K562 (cell line): ENCODE results near the gene ALDOC. TPM values are rescaled to one million over a fixed set of nuclear protein-coding genes. Genes with fewer than 3 reads are reported as not detected.

Experiments used
- ATAC-seq: fragments of 200-7000 bp; cut with Tn5 transposase; 3 replicates; pipeline ENCODE4 v1.9.1; 2020; ENCODE audit warnings: moderate library complexity
- BruUV-seq: library from RNA; stranded (reverse); fragments of 400-500 nt; replicated peaks from 2 replicates; lab custom pipeline; 2021; lab: Mats Ljungman, UMichigan
- CTCF ChIA-PET: fragments of 300-600 bp; formaldehyde crosslinking; extraction: SDS; loops from one replicate; lab custom pipeline; 2021; ENCODE audit warnings: low intra/inter-chr PET ratio; lab: Yijun Ruan, JAX
- POLR2A ChIA-PET: fragments of 300-600, 350-650 bp; sonication (Branson Sonifier 250); formaldehyde crosslinking; extraction: SDS; loops from one replicate; lab custom pipeline; 2021; ENCODE audit warnings: antibody characterized with exemption, inconsistent platforms; lab: Yijun Ruan, JAX
- DNase-seq, 4 experiments: peaks; one replicate each; pipeline versions ENCODE4 v3.0.0 to v3.0.0-alpha.2; 2011 to 2018; ENCODE audit warnings: low spot score in 3 of 4, mixed read lengths in 3 of 4; ENCODE audit errors: extremely low read depth in 1 of 4
- FAIRE-seq: peaks from 2 replicates; lab custom pipeline; 2011; peaks lifted over from hg19 to GRCh38; lab: Jason Lieb, UNC
- H2AFZ ChIP-seq: 2 replicates; pipeline ENCODE4 v1.6.0; 2011; ENCODE audit warnings: low read depth, low read length, control low read depth, inconsistent platforms
- H3K27ac ChIP-seq: fragments of 200-600 bp; 3 replicates; pipeline ENCODE4 v1.8.0; 2011; ENCODE audit warnings: low read depth, mild to moderate bottlenecking, control low read depth, inconsistent platforms, low read length, moderate library complexity, mixed read lengths; ENCODE audit errors: extremely low read depth
- H3K27me3 ChIP-seq, 2 experiments: fragments of 300-600 bp in 1 of 2; 2 replicates in 1 of 2; 3 replicates in 1 of 2; pipeline versions ENCODE4 v1.6.0 to v1.8.0; 2011; ENCODE audit warnings: inconsistent platforms in 2 of 2, low read length in 2 of 2, mild to moderate bottlenecking in 1 of 2, mixed read lengths in 1 of 2, moderate library complexity in 1 of 2; ENCODE audit not compliant: control insufficient read depth in 2 of 2, insufficient read depth in 2 of 2
- H3K36me3 ChIP-seq: fragments of 300-600 bp; 3 replicates; pipeline ENCODE4 v1.8.0; 2011; ENCODE audit warnings: mild to moderate bottlenecking, low read length, inconsistent platforms; ENCODE audit not compliant: control insufficient read depth, insufficient read depth
- H3K4me1 ChIP-seq, 2 experiments: fragments of 200-600 bp in 1 of 2; replicated peaks in 1 of 2; 2 replicates in 1 of 2; 3 replicates in 1 of 2; pipeline versions ENCODE4 v1.5.1 to v1.8.0; 2011; ENCODE audit warnings: inconsistent platforms in 2 of 2, low read length in 2 of 2, mild to moderate bottlenecking in 1 of 2, mixed read lengths in 1 of 2, moderate library complexity in 1 of 2; ENCODE audit not compliant: control insufficient read depth in 2 of 2, insufficient read depth in 2 of 2
- H3K4me2 ChIP-seq: 2 replicates; pipeline ENCODE4 v1.6.1; 2011; ENCODE audit warnings: low read length, control low read depth, inconsistent platforms, mixed read lengths; ENCODE audit not compliant: insufficient read depth
- H3K4me3 ChIP-seq: fragments of 200-600 bp; sonication (generic), shearing (Covaris generic); 2 replicates; pipeline ENCODE4 v1.5.1; 2016; ENCODE audit warnings: control low read depth, inconsistent platforms
- H3K79me2 ChIP-seq: fragments of 200-600 bp; 3 replicates; pipeline ENCODE4 v1.8.0; 2011; ENCODE audit warnings: low read length, inconsistent platforms; ENCODE audit not compliant: control insufficient read depth, insufficient read depth
- H3K9ac ChIP-seq, 2 experiments: 2 replicates each; pipeline versions ENCODE4 v1.6.0 to v1.6.1; 2011; ENCODE audit warnings: low read depth in 2 of 2, low read length in 2 of 2, control low read depth in 1 of 2, inconsistent platforms in 1 of 2, mild to moderate bottlenecking in 1 of 2, mixed read lengths in 1 of 2; ENCODE audit not compliant: insufficient read depth in 1 of 2
- H3K9me1 ChIP-seq: one replicate; pipeline ENCODE4 v1.6.0; 2011; ENCODE audit warnings: inconsistent platforms, mild to moderate bottlenecking, low read length, moderate library complexity; ENCODE audit not compliant: control insufficient read depth, insufficient read depth
- H3K9me3 ChIP-seq: replicated peaks from 2 replicates; pipeline ENCODE4 v1.5.1; 2011; ENCODE audit warnings: low read depth, low read length, inconsistent platforms; ENCODE audit not compliant: control insufficient read depth, insufficient read depth
- H4K20me1 ChIP-seq: replicated peaks from 2 replicates; pipeline ENCODE4 v1.6.1; 2011; ENCODE audit warnings: low read length, inconsistent platforms, mixed read lengths; ENCODE audit not compliant: control insufficient read depth, insufficient read depth
- FOXK1 ChIP-seq: sonication (generic); formaldehyde crosslinking; IDR thresholded peaks from 2 replicates; pipeline ENCODE4 v1.8.0; 2022; ENCODE audit warnings: missing genetic modification reagents, mild to moderate bottlenecking, borderline replicate concordance
- HES1 ChIP-seq: fragments of 450-650 bp; IDR thresholded peaks from 2 replicates; pipeline ENCODE4 v1.6.1; 2016; ENCODE audit warnings: low read depth, mild to moderate bottlenecking, moderate library complexity
- POLR2B ChIP-seq: fragments of 450-650 bp; IDR thresholded peaks from 2 replicates; pipeline ENCODE4 v1.6.1; 2018; ENCODE audit warnings: low read depth; ENCODE audit not compliant: partially characterized antibody
- RBM34 ChIP-seq: fragments of 200-400 bp; formaldehyde crosslinking; IDR thresholded peaks from 2 replicates; pipeline ENCODE4 v1.6.1; 2018; ENCODE audit warnings: low read length, borderline replicate concordance; ENCODE audit not compliant: insufficient read depth
- ZNF165 ChIP-seq: fragments of 250-450 bp; sonication (Bioruptor Pico); IDR thresholded peaks from 2 replicates; pipeline ENCODE4 v1.4.0; 2020; ENCODE audit warnings: borderline replicate concordance
- ZNF239 ChIP-seq: fragments of 250-450 bp; sonication (Bioruptor Pico); IDR thresholded peaks from 2 replicates; pipeline ENCODE4 v1.4.0; 2020; ENCODE audit warnings: mild to moderate bottlenecking
- ZNF316 ChIP-seq: fragments of 450-650 bp; IDR thresholded peaks from 2 replicates; pipeline ENCODE4 v1.6.1; 2016
- WGBS: fragments of 100-300 bp; shearing (Covaris generic); methylation state at CpG from one replicate; pipeline ENCODE4 v1.1.6; 2016; ENCODE audit warnings: low coverage, mixed read lengths; ENCODE audit not compliant: insufficient coverage; ENCODE audit errors: missing lambda C conversion rate; 5-methylcytosine and 5-hydroxymethylcytosine counted together
- in situ Hi-C: fragments of 300-500 bp; cut with MboI; formaldehyde crosslinking; loops from 4 replicates; pipeline ENCODE4 v1.15.0; 2018; ENCODE audit warnings: inconsistent platforms, mixed read lengths
- intact Hi-C: fragments of 100-400 bp; cut with micrococcal nuclease; formaldehyde crosslinking; loops from 2 replicates; pipeline ENCODE4 v1.14.2; 2022
- polyA plus RNA-seq, 8 experiments: library from polyadenylated mRNA; depleted of rRNA in 4 of 8; stranded (reverse) in 5 of 8; unstranded in 3 of 8; fragments of >200 nt; fragmentation: Nextera tagmentation in 2 of 8; fragmentation: Illumina TruSeq in 1 of 8; extraction: Ambion mirVana in 2 of 8; extraction: Trizol in 1 of 8; gene quantifications; 2 replicates each; pipeline versions ENCODE4 v1.2.1 to v1.2.3, GENCODE V29; 2011 to 2014; ENCODE audit warnings: inconsistent platforms in 1 of 8, missing spikeins in 1 of 8
- total RNA-seq, 7 experiments: library from RNA; depleted of rRNA in 6 of 7; stranded (reverse); fragments of >200 nt in 6 of 7; fragmentation: Illumina TruSeq in 2 of 7; extraction: Trizol in 2 of 7; gene quantifications; 2 replicates each; pipeline versions ENCODE4 v1.2.1 to v1.2.3, GENCODE V29; 2011 to 2021; ENCODE audit warnings: low replicate concordance in 1 of 7
- TF ChIP-seq, protein P1 (sequence below): fragments of 450-650 bp; IDR thresholded peaks from 2 replicates; pipeline ENCODE4 v1.6.1; 2016; ENCODE audit warnings: missing biosample characterization, missing genetic modification characterization
- TF ChIP-seq, protein P2 (sequence below): IDR thresholded peaks from 2 replicates; pipeline ENCODE4 v1.6.1; 2011; ENCODE audit not compliant: insufficient read length; ENCODE audit errors: extremely low read depth
- TF ChIP-seq, protein P3 (sequence below): fragments of 250-450 bp; sonication (Bioruptor Pico); IDR thresholded peaks from 2 replicates; pipeline ENCODE4 v1.5.0; 2021; ENCODE audit warnings: mild to moderate bottlenecking, borderline replicate concordance
- TF ChIP-seq, protein P4 (sequence below): fragments of 450-650 bp; IDR thresholded peaks from 2 replicates; pipeline ENCODE4 v1.6.1; 2017; ENCODE audit warnings: antibody characterized with exemption, mild to moderate bottlenecking

The ALDOC gene
- total and polyA plus RNA-seq, 9 of the 15 experiments (the other 6 are each of a cell fraction or from before 2014, with no cell fraction given): 43.2 to 263 (median 99.2) TPM

DNA sequence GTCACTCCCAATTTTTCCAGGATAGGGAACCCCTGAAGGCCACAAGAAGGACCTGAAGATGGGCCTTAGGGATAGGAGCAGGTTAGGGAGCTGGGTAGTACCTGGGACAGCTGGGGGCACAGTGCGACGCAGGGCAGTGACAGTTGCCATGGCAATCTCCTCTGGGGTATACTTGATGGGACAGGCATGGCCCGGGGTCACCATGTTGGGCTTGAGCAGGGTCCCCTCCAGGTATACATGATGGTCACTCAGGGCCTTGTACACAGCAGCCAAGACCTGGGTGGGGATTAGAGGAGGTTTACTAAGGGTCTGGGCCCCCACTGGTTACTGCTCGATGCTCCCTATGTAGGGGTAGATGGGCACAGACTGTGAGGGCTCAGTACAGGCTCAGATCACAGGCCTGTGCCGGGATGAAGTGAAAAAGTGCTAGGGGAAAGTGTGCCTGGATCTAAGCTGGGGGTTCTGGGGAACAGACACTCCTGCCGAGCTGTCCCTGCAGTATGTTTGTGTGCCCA lies 2.7 kb downstream of the ALDOC start:
- in situ Hi-C loops: no loop called here
- TF ChIP-seq, protein P1, sequence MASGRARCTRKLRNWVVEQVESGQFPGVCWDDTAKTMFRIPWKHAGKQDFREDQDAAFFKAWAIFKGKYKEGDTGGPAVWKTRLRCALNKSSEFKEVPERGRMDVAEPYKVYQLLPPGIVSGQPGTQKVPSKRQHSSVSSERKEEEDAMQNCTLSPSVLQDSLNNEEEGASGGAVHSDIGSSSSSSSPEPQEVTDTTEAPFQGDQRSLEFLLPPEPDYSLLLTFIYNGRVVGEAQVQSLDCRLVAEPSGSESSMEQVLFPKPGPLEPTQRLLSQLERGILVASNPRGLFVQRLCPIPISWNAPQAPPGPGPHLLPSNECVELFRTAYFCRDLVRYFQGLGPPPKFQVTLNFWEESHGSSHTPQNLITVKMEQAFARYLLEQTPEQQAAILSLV (tag): no peak
- TF ChIP-seq, protein P2, sequence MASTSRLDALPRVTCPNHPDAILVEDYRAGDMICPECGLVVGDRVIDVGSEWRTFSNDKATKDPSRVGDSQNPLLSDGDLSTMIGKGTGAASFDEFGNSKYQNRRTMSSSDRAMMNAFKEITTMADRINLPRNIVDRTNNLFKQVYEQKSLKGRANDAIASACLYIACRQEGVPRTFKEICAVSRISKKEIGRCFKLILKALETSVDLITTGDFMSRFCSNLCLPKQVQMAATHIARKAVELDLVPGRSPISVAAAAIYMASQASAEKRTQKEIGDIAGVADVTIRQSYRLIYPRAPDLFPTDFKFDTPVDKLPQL: no peak
- TF ChIP-seq HES1 (no peak), FOXK1 (CRISPR knock-in tag) (no peak), ZNF165 (no peak), POLR2B (no peak), RBM34 (no peak), ZNF316 (no peak), ZNF239 (no peak)
- TF ChIP-seq, protein P3, sequence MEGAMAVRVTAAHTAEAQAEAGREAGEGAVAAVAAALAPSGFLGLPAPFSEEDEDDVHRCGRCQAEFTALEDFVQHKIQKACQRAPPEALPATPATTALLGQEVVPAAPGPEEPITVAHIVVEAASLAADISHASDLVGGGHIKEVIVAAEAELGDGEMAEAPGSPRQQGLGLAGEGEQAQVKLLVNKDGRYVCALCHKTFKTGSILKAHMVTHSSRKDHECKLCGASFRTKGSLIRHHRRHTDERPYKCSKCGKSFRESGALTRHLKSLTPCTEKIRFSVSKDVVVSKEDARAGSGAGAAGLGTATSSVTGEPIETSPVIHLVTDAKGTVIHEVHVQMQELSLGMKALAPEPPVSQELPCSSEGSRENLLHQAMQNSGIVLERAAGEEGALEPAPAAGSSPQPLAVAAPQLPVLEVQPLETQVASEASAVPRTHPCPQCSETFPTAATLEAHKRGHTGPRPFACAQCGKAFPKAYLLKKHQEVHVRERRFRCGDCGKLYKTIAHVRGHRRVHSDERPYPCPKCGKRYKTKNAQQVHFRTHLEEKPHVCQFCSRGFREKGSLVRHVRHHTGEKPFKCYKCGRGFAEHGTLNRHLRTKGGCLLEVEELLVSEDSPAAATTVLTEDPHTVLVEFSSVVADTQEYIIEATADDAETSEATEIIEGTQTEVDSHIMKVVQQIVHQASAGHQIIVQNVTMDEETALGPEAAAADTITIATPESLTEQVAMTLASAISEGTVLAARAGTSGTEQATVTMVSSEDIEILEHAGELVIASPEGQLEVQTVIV (CRISPR knock-in tag): no peak
- TF ChIP-seq, protein P4, sequence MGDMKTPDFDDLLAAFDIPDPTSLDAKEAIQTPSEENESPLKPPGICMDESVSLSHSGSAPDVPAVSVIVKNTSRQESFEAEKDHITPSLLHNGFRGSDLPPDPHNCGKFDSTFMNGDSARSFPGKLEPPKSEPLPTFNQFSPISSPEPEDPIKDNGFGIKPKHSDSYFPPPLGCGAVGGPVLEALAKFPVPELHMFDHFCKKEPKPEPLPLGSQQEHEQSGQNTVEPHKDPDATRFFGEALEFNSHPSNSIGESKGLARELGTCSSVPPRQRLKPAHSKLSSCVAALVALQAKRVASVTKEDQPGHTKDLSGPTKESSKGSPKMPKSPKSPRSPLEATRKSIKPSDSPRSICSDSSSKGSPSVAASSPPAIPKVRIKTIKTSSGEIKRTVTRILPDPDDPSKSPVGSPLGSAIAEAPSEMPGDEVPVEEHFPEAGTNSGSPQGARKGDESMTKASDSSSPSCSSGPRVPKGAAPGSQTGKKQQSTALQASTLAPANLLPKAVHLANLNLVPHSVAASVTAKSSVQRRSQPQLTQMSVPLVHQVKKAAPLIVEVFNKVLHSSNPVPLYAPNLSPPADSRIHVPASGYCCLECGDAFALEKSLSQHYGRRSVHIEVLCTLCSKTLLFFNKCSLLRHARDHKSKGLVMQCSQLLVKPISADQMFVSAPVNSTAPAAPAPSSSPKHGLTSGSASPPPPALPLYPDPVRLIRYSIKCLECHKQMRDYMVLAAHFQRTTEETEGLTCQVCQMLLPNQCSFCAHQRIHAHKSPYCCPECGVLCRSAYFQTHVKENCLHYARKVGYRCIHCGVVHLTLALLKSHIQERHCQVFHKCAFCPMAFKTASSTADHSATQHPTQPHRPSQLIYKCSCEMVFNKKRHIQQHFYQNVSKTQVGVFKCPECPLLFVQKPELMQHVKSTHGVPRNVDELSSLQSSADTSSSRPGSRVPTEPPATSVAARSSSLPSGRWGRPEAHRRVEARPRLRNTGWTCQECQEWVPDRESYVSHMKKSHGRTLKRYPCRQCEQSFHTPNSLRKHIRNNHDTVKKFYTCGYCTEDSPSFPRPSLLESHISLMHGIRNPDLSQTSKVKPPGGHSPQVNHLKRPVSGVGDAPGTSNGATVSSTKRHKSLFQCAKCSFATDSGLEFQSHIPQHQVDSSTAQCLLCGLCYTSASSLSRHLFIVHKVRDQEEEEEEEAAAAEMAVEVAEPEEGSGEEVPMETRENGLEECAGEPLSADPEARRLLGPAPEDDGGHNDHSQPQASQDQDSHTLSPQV: no peak

More for the DNA sequence above, 2.7 kb downstream of the ALDOC start:
- H3K9ac ChIP-seq: peak overlapping the region in 1 of 2 experiments; percentile 41; a peak in 1 of 4 replicates
- ATAC-seq (no peak), FAIRE-seq (no peak), DNase-seq (no peak)
- H3K9me3 ChIP-seq: no peaks in the 10 kb centered on the region
- H3K27ac ChIP-seq: no peak overlapping the region
- H3K4me2 ChIP-seq: no peak overlapping the region
- no peak overlapping the region for H2AFZ ChIP-seq
- no peaks in the 10 kb centered on the region for H3K27me3 ChIP-seq
- H4K20me1 ChIP-seq: 0 out of 2 replicates have a peak, but pooled peaks cover 10% of the 10 kb centered on the region
- H3K4me1 ChIP-seq: peaks cover 32 to 40% of the 10 kb centered on the region in 2 experiments
- POLR2A ChIA-PET: interaction anchor here (0.5 to 16.7 kb wide), 5 partner anchors 10 to 371 kb away, joined by 3 to 274 read pairs (median 4); partner anchors contain the start of gene SPAG5
- H3K79me2 ChIP-seq: peaks cover 51% of the 10 kb centered on the region
- peaks cover 57% of the 10 kb centered on the region for H3K36me3 ChIP-seq
- peaks cover 18% of the 10 kb centered on the region for H3K9me1 ChIP-seq
- H3K4me3 ChIP-seq: no peak overlapping the region
- BruUV-seq: no TSS peak
- WGBS: 80% methylated on average over 6 of the region's 6 CpGs
- intact Hi-C loops: no loop called here
- CTCF ChIA-PET: no interaction called here
